Measurements from ENCODE around the gene RPL12.

- no peak for TF ChIP-seq CTCF (IDR thresholded peaks at IDR 0.05; ENCODE audit: low read depth, low read length, poor library complexity, severe bottlenecking)
- TF ChIP-seq EZH2phosphoT487 (IDR thresholded peaks at IDR 0.05; ENCODE audit: borderline replicate concordance, low read length), result no peak
Observed at GRCh38 chr9:127457191-127457878, 6.1 kb upstream of the RPL12 start.
